Chondrocyte (in vitro differentiated cells): ENCODE measurements around the gene SOX4. TPM values are rescaled to one million over a fixed set of nuclear protein-coding genes. Genes with fewer than 3 reads are reported as not detected.
A peak's percentile ranks its signal among the peaks of the same experiment; 100 is the strongest.

ENCODE experiments used
- DNase-seq: peaks from one replicate; pipeline ENCODE4 v3.0.0; 2021; ENCODE audit warnings: mixed read lengths, low spot score
- H3K27ac Mint-ChIP-seq: one replicate; pipeline ENCODE4 v1.8.0; 2021; ENCODE audit warnings: mild to moderate bottlenecking, moderate library complexity, mixed read lengths; ENCODE audit not compliant: unreplicated experiment
- H3K27me3 Mint-ChIP-seq: 2 replicates; pipeline ENCODE4 v1.8.0; 2021; ENCODE audit warnings: low read depth, mixed read lengths
- H3K36me3 Mint-ChIP-seq: 2 replicates; pipeline ENCODE4 v1.8.0; 2021; ENCODE audit warnings: low read depth, mixed read lengths
- H3K4me1 Mint-ChIP-seq: 2 replicates; pipeline ENCODE4 v1.8.0; 2021; ENCODE audit warnings: low read depth, mild to moderate bottlenecking, mixed read lengths
- H3K4me3 Mint-ChIP-seq: one replicate; pipeline ENCODE4 v1.8.0; 2021; ENCODE audit warnings: mild to moderate bottlenecking, moderate library complexity, mixed read lengths; ENCODE audit not compliant: unreplicated experiment
- H3K9me3 Mint-ChIP-seq: 2 replicates; pipeline ENCODE4 v1.8.0; 2021; ENCODE audit warnings: low read depth, mixed read lengths
- total RNA-seq: library from RNA; stranded (reverse); gene quantifications from 3 replicates; pipeline ENCODE4 v1.2.1, GENCODE V29; 2021
- TF ChIP-seq, protein P1 (sequence below): fragments of 200-600 bp; sonication (generic); IDR thresholded peaks from 2 replicates; pipeline ENCODE4 v1.5.0; 2021; ENCODE audit warnings: antibody characterized with exemption, mild to moderate bottlenecking, moderate library complexity

SOX4 gene
- total RNA-seq, 1 donor from 2014 or later: 61.7 TPM

DNA sequence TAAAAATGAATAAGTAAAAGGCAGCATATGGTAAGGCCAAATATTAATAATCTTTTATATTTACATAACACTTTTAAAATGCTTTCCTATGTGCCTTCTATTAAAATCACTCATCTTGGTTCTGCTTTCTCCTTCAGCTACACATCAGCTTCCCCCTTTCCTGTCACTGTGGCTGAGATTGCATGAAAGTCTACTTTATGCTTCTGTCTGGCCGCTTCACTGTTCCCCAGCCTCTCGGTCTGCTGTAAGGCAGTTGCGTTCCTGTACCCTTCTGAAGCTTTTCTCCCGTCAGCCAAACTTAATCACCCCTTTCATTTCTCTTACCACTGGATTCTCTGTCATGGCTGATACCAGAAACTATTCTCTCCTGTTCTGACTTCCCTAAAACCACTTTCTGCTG lies 34.6 kb downstream of the SOX4 start:
- no peaks in the 10 kb centered on the region for H3K27me3 Mint-ChIP-seq
- H3K4me1 Mint-ChIP-seq: no peaks in the 10 kb centered on the region
- no peak for DNase-seq

DNA sequence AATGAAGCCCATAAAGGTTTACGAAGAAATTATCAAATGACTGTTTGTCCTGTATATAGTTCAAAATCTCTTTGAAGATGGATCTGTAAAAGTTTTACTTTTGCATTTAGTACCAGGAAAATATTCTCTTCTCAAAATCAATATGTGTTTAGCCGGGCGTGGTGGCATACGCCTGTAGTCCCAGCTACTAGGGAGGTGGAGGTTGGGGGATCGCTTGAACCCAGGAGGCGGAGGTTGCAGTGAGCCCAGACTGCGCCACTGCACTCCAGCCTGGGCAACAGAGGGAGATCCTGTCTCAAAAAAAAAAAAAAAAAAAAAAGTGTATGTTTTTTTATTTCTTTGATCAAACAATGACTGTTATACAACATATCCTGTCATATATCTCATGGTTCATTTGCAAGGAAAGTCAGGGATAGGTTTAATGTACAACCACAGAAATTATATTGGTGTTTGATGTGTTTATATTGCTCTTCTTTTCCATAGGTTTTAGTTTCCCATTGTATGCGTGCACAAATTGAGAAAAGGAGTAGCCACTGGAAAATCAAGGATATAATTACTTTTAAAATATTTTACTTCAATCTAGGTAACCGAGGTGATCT lies 40.1 kb downstream of the SOX4 start:
- Mint-ChIP-seq H3K4me3 (no peak overlapping the region), H3K4me1 (peaks cover 16% of the 10 kb centered on the region), H3K9me3 (no peaks in the 10 kb centered on the region), H3K27me3 (no peaks in the 10 kb centered on the region), H3K36me3 (no peaks in the 10 kb centered on the region), H3K27ac (no peak overlapping the region)
- TF ChIP-seq, protein P1, sequence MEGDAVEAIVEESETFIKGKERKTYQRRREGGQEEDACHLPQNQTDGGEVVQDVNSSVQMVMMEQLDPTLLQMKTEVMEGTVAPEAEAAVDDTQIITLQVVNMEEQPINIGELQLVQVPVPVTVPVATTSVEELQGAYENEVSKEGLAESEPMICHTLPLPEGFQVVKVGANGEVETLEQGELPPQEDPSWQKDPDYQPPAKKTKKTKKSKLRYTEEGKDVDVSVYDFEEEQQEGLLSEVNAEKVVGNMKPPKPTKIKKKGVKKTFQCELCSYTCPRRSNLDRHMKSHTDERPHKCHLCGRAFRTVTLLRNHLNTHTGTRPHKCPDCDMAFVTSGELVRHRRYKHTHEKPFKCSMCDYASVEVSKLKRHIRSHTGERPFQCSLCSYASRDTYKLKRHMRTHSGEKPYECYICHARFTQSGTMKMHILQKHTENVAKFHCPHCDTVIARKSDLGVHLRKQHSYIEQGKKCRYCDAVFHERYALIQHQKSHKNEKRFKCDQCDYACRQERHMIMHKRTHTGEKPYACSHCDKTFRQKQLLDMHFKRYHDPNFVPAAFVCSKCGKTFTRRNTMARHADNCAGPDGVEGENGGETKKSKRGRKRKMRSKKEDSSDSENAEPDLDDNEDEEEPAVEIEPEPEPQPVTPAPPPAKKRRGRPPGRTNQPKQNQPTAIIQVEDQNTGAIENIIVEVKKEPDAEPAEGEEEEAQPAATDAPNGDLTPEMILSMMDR: no peak
- DNase-seq: no peak

More for the DNA sequence above, 34.6 kb downstream of the SOX4 start:
- no peak overlapping the region for H3K27ac Mint-ChIP-seq
- TF ChIP-seq, protein P1: no peak
- H3K4me3 Mint-ChIP-seq: no peak overlapping the region
- no peaks in the 10 kb centered on the region for H3K36me3 Mint-ChIP-seq
- no peaks in the 10 kb centered on the region for H3K9me3 Mint-ChIP-seq

DNA sequence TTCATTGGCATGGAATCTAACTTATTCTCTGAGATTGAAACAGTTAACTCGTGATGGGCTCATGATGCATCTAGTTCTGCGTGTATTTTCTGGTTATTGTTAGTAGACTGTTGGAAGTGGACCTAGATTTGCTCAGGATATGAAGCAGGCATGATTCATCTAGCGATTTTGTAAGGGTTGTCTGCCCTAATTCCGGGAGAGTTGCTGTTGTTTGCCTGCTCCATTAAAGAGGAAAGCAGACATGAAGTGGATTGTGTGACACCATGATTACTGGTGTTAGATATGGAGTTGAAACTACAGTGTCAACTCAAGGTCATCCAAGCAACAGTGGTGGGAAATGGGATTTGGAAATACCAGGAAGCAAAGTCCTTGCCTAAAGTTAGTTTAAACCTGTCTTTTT lies 41.0 kb downstream of the SOX4 start:
- Mint-ChIP-seq H3K4me1 (peaks cover 24% of the 10 kb centered on the region), H3K9me3 (no peaks in the 10 kb centered on the region), H3K27ac (peak overlapping the region; percentile 30), H3K27me3 (no peaks in the 10 kb centered on the region), H3K36me3 (no peaks in the 10 kb centered on the region), H3K4me3 (no peak overlapping the region)
- no peak for DNase-seq
- TF ChIP-seq, protein P1: no peak

DNA sequence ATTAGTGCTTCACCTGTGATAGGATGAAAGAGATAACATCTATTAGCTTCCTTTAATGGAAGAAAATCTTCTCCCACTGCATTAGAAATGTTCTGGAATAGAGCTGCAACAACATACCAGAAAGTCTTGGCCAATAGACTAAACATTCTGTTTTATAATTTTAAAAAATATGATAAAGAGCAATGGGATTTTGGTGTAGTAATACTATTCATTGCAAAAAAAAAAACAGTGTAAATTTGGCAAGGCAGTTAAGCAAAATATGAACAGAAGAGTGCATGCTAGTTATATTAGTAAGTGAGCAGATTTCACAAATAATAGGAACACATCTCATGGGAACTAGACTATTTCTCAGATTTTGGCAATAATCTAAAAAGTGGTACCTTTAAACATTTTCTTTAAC lies 43.3 kb downstream of the SOX4 start:
- no peak for DNase-seq
- Mint-ChIP-seq H3K27ac (no peak overlapping the region), H3K4me1 (peaks cover 24% of the 10 kb centered on the region), H3K36me3 (peaks cover 1% of the 10 kb centered on the region), H3K4me3 (no peak overlapping the region), H3K9me3 (peaks cover 7% of the 10 kb centered on the region), H3K27me3 (no peaks in the 10 kb centered on the region)
- TF ChIP-seq, protein P1: no peak

DNA sequence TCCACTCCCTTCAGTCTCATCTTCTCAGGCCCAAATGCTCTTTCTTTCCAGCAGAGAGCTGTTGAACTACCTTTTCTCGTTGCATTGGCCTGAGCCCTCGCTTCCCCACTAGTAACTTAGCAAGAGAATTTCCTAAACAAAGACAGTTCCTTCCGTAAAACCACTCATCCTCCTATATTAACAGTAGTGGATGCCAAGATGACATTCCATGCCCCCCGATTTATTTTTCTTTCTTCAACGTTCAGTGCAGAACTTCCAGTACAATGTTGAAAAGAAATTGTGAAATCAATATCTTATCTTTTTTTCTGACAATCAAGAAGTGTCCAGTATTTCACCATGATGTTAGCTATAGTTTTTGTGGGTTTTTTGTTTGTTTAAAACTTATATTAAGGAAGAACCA lies 45.8 kb downstream of the SOX4 start:
- no peak overlapping the region for H3K4me3 Mint-ChIP-seq

More for the DNA sequence above, 45.8 kb downstream of the SOX4 start:
- DNase-seq: no peak
- Mint-ChIP-seq H3K36me3 (peaks cover 6% of the 10 kb centered on the region), H3K27me3 (no peaks in the 10 kb centered on the region), H3K27ac (no peak overlapping the region), H3K4me1 (peaks cover 24% of the 10 kb centered on the region), H3K9me3 (peaks cover 14% of the 10 kb centered on the region)
- TF ChIP-seq, protein P1: no peak
